PC-3 (cell line): ENCODE results near the gene RAB22A. TPM values are rescaled to one million over a fixed set of nuclear protein-coding genes. Genes with fewer than 3 reads are reported as not detected.

Experiments used
- ATAC-seq: fragments of 200-7000 bp; cut with Tn5 transposase; 2 replicates; pipeline ENCODE4 v1.9.1; 2020; ENCODE audit warnings: mild to moderate bottlenecking, moderate library complexity
- BruUV-seq: library from RNA; stranded (reverse); fragments of 400-500 nt; replicated peaks from 2 replicates; lab custom pipeline; 2021; lab: Mats Ljungman, UMichigan
- CTCF ChIA-PET: fragments of 300-600 bp; sonication (Branson Sonifier 250); formaldehyde crosslinking; loops from one replicate; lab custom pipeline; 2022; ENCODE audit warnings: antibody characterized with exemption; lab: Charles Lee
- POLR2A ChIA-PET: fragments of 300-600 bp; sonication (Branson Sonifier 250); formaldehyde crosslinking; loops from one replicate; lab custom pipeline; 2022; ENCODE audit warnings: antibody characterized with exemption; ENCODE audit not compliant: unreplicated experiment; lab: Charles Lee
- DNase-seq: peaks from one replicate; pipeline ENCODE4 v3.0.0-alpha.2; 2015
- H2AFZ ChIP-seq: fragments of 300-600 bp; sonication (generic); 2 replicates; pipeline ENCODE4 v1.6.0; 2016; ENCODE audit warnings: antibody characterized with exemption, low read length
- H3F3A ChIP-seq: fragments of 300-600 bp; sonication (generic); one replicate; pipeline ENCODE4 v1.6.0; 2017; ENCODE audit warnings: antibody characterized with exemption, low read length, control low read depth, mild to moderate bottlenecking; ENCODE audit not compliant: unreplicated experiment
- H3K27ac ChIP-seq: fragments of 300-600 bp; sonication (generic); 2 replicates; pipeline ENCODE4 v1.5.1; 2016; ENCODE audit warnings: mild to moderate bottlenecking, low read length
- H3K27me3 ChIP-seq: fragments of 300-600 bp; sonication (generic); 2 replicates; pipeline ENCODE4 v1.6.1; 2016; ENCODE audit warnings: low read length, mixed read lengths
- H3K36me3 ChIP-seq: fragments of 300-600 bp; sonication (generic); 2 replicates; pipeline ENCODE4 v1.6.1; 2016; ENCODE audit warnings: low read depth, mixed run types, low read length, mixed read lengths
- H3K4me1 ChIP-seq: fragments of 300-600 bp; sonication (generic); 2 replicates; pipeline ENCODE4 v1.5.1; 2016; ENCODE audit warnings: low read length; ENCODE audit not compliant: insufficient read depth
- H3K4me2 ChIP-seq: fragments of 300-600 bp; sonication (generic); 2 replicates; pipeline ENCODE4 v1.6.0; 2016; ENCODE audit warnings: low read length
- H3K4me3 ChIP-seq: fragments of 300-600 bp; sonication (generic); 2 replicates; pipeline ENCODE4 v1.5.1; 2016; ENCODE audit warnings: mild to moderate bottlenecking, low read length, mixed read lengths
- H3K79me2 ChIP-seq: fragments of 300-600 bp; sonication (generic); 2 replicates; pipeline ENCODE4 v1.6.1; 2017; ENCODE audit warnings: low read length, mixed read lengths
- H3K9ac ChIP-seq: fragments of 300-600 bp; sonication (generic); 2 replicates; pipeline ENCODE4 v1.6.0; 2016; ENCODE audit warnings: mild to moderate bottlenecking, low read length
- H3K9me2 ChIP-seq: fragments of 300-600 bp; sonication (generic); replicated peaks from 2 replicates; pipeline ENCODE4 v1.6.1; 2016; ENCODE audit warnings: mixed run types, low read length, mixed read lengths
- H3K9me3 ChIP-seq: fragments of 300-600 bp; sonication (generic); 2 replicates; pipeline ENCODE4 v1.6.1; 2016; ENCODE audit warnings: low read length, mixed read lengths
- H4K20me1 ChIP-seq: fragments of 300-600 bp; sonication (generic); 2 replicates; pipeline ENCODE4 v1.6.1; 2016; ENCODE audit warnings: low read length, mixed read lengths
- EZH2 ChIP-seq: fragments of 300-600 bp; sonication (generic); IDR thresholded peaks from one replicate; pipeline ENCODE4 v1.6.1; 2017; ENCODE audit warnings: antibody characterized with exemption, mild to moderate bottlenecking, low read length; ENCODE audit not compliant: unreplicated experiment
- EZH2phosphoT487 ChIP-seq: fragments of 300-600 bp; sonication (generic); IDR thresholded peaks from 2 replicates; pipeline ENCODE4 v1.6.1; 2018; ENCODE audit warnings: mild to moderate bottlenecking, antibody characterized with exemption, low read length, borderline replicate concordance
- intact Hi-C: fragments of 100-400 bp; cut with micrococcal nuclease; formaldehyde crosslinking; loops from 2 replicates; pipeline ENCODE4 v1.9.0; 2023
- total RNA-seq: library from RNA; depleted of rRNA; stranded (reverse); fragments of >200 nt; gene quantifications from 2 replicates; pipeline ENCODE4 v1.2.3, GENCODE V29; 2014
- TF ChIP-seq, protein P1 (sequence below): fragments of 300-600 bp; sonication (generic); conservative IDR thresholded peaks from 2 replicates; pipeline ENCODE4 v1.5.1; 2017; ENCODE audit warnings: antibody characterized with exemption, low read depth, mild to moderate bottlenecking, low read length

Gene RAB22A
- total RNA-seq, 1 experiment from 2014 or later = 47.4 TPM

DNA sequence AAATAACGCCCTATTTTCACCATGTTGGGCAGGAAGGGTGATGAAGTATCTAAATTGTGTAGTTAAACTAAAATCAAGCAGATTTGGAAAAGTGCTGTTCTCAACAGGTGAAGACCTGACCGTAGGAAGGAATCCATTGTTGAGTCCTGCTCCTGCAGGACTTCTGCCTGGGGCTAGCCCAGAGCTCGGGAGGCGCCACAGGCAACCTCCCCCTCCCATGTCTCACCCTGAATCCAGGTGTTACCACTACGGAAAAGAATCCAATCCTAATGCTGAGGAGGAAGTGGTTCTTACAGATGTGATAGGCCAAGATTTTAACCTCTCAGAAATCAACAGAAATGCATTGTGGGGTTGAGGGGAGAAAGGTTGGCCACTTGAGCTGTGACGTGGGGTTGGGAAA lies 30.2 kb downstream of the RAB22A start:
- TF ChIP-seq, protein P1, sequence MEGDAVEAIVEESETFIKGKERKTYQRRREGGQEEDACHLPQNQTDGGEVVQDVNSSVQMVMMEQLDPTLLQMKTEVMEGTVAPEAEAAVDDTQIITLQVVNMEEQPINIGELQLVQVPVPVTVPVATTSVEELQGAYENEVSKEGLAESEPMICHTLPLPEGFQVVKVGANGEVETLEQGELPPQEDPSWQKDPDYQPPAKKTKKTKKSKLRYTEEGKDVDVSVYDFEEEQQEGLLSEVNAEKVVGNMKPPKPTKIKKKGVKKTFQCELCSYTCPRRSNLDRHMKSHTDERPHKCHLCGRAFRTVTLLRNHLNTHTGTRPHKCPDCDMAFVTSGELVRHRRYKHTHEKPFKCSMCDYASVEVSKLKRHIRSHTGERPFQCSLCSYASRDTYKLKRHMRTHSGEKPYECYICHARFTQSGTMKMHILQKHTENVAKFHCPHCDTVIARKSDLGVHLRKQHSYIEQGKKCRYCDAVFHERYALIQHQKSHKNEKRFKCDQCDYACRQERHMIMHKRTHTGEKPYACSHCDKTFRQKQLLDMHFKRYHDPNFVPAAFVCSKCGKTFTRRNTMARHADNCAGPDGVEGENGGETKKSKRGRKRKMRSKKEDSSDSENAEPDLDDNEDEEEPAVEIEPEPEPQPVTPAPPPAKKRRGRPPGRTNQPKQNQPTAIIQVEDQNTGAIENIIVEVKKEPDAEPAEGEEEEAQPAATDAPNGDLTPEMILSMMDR = no peak
- TF ChIP-seq EZH2 = no peak
- CTCF ChIA-PET = no interaction called here
- POLR2A ChIA-PET = no interaction called here
- no peaks in the 10 kb centered on the region for H3K9me3 ChIP-seq
- peaks cover 17% of the 10 kb centered on the region for H3F3A ChIP-seq
- H3K9me2 ChIP-seq = no peaks in the 10 kb centered on the region
- ATAC-seq (no peak), DNase-seq (no peak)
- H3K79me2 ChIP-seq = peaks cover 67% of the 10 kb centered on the region
- no peak overlapping the region for H2AFZ ChIP-seq
- intact Hi-C loops = loop anchor here (5.0 kb wide), 1 partner anchor 102 kb away; no protein-coding TSS in a partner anchor
- H3K4me1 ChIP-seq = peaks cover 45% of the 10 kb centered on the region
- H3K27me3 ChIP-seq = no peaks in the 10 kb centered on the region
- H3K4me3 ChIP-seq = no peak overlapping the region
- no peaks in the 10 kb centered on the region for H4K20me1 ChIP-seq
- no peak overlapping the region for H3K27ac ChIP-seq
- peaks cover 16% of the 10 kb centered on the region; the same call in 1 of the 2 replicates for H3K36me3 ChIP-seq
- H3K9ac ChIP-seq = no peak overlapping the region
- BruUV-seq = no TSS peak
- no peak overlapping the region for H3K4me2 ChIP-seq

DNA sequence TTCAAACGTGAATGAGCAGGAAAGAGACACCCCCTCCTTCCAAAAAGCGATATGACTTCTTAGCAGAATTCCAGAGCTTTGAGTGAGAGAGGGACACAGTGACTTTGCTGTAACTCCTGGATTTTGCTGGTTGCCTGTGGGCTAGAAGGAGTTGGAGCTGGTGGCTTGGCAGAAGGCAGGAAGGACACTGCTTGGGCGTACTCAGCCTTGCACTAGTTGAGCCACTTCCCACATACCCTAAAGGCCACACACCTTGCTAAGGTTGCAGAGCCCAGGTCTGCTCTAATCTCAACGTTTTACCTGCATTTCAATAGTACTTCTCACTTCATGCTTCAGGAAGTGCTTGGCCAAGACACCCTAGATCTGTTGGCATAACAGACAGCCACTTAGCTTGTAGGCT lies 30.6 kb downstream of the RAB22A start:
- peaks cover 49% of the 10 kb centered on the region for H3K4me1 ChIP-seq
- H3K79me2 ChIP-seq = peaks cover 67% of the 10 kb centered on the region
- peak overlapping the region; percentile 87; the same call in 1 of the 2 replicates for H3K27ac ChIP-seq

DNA sequence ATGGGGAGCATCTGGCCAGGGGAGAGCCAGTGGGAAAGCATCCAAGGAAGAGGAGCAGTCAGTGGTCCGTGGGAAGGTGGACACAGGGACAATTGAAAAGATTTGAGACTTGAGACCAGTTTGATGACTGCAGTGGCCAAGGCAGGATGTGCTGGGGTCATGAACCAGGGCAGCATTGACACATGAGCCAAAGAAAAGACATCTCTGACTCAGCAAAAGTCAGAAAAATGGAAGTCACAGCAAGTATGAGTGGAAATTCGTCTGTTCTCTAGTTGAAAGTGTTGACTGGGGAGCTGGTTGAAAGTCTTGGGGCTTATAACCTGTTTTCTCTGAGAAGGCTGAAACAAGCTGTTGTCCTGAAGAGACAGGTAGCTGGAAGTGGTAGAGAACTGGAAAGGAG lies 31.3 kb downstream of the RAB22A start:
- no TSS peak for BruUV-seq

More for the DNA sequence above, 30.6 kb downstream of the RAB22A start:
- no peak overlapping the region for H3K9ac ChIP-seq
- H3K9me3 ChIP-seq = no peaks in the 10 kb centered on the region
- TF ChIP-seq, protein P1 = no peak
- TF ChIP-seq EZH2 = no peak
- no peak for TF ChIP-seq EZH2phosphoT487
- H3K36me3 ChIP-seq = peaks cover 19% of the 10 kb centered on the region; the same call in 1 of the 2 replicates
- no peak overlapping the region for H3K4me3 ChIP-seq
- no peak overlapping the region for H2AFZ ChIP-seq
- ChIA-PET POLR2A (interaction anchor here (0.6 kb wide), 1 partner anchor 124 kb away, joined by 25 read pairs; no protein-coding TSS in a partner anchor), CTCF (no interaction called here)
- H3K27me3 ChIP-seq = no peaks in the 10 kb centered on the region
- no TSS peak for BruUV-seq
- no peaks in the 10 kb centered on the region for H3K9me2 ChIP-seq
- intact Hi-C loops = loop anchor here (5.0 kb wide), 1 partner anchor 103 kb away; no protein-coding TSS in a partner anchor
- ATAC-seq (no peak), DNase-seq (no peak)
- H3K4me2 ChIP-seq = 0 out of 2 replicates have a peak overlapping the region, but pooled peaks have one; percentile 23
- no peaks in the 10 kb centered on the region for H4K20me1 ChIP-seq
- H3F3A ChIP-seq = peaks cover 17% of the 10 kb centered on the region

More for the DNA sequence above, 31.3 kb downstream of the RAB22A start:
- Histone ChIP-seq H3K4me1 (peaks cover 50% of the 10 kb centered on the region), H3K4me3 (no peak overlapping the region), H3K27ac (peak overlapping the region; percentile 87), H3K4me2 (peak overlapping the region; percentile 23), H3K79me2 (peaks cover 67% of the 10 kb centered on the region), H3K9ac (peak overlapping the region; percentile 6; the same call in 1 of the 2 replicates), H3K9me3 (no peaks in the 10 kb centered on the region), H3K9me2 (no peaks in the 10 kb centered on the region), H3K27me3 (no peaks in the 10 kb centered on the region), H3F3A (peaks cover 17% of the 10 kb centered on the region), H3K36me3 (peaks cover 26% of the 10 kb centered on the region), H4K20me1 (no peaks in the 10 kb centered on the region), H2AFZ (no peak overlapping the region)
- DNase-seq (peak; percentile 49), ATAC-seq (no peak)
- TF ChIP-seq EZH2phosphoT487 = no peak
- TF ChIP-seq, protein P1 = no peak
- TF ChIP-seq EZH2 = no peak
- POLR2A ChIA-PET = interaction anchor here (0.6 kb wide), 1 partner anchor 123 kb away, joined by 25 read pairs; no protein-coding TSS in a partner anchor
- intact Hi-C loops = loop anchor here (5.0 kb wide), 1 partner anchor 104 kb away; no protein-coding TSS in a partner anchor
- CTCF ChIA-PET = no interaction called here
